HG02588 (cell line): ENCODE results near the gene NDUFB6.
"Not testable (repeated sequence)": the region's sequence is repeated elsewhere in the genome, so short reads cannot be mapped to it uniquely, and the experiment has no call there.

ENCODE experiments used
- ATAC-seq: cut with Tn5 transposase; IDR thresholded peaks from one replicate; pipeline ENCODE4 v1.9.1; 2021; ENCODE audit warnings: mild to moderate bottlenecking, moderate library complexity; ENCODE audit not compliant: unreplicated experiment

The NDUFB6 gene

GRCh38 chr9:32571969-32572899 lies 725 bp downstream of the NDUFB6 start:
- ATAC-seq: peak; percentile 87

DNA sequence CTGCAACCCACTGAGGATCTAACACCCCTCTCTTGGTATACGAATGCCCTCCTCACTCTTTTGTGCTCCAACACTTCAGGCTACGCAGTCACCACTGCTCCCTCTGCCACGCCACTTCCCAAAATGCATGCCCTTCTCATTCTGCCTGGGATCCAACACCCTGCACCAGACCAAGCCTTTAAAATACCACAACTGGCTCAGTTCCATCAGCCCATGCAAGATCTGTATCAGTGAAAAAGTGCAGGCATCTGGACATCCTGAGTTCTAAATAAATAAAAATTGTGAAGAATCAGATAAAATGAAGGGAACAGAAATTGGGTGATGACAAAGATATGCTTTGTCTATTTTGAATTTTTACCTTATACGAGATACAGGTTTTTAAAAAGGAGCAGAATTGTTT lies 2.7 kb downstream of the NDUFB6 start:
- ATAC-seq: no peak

DNA sequence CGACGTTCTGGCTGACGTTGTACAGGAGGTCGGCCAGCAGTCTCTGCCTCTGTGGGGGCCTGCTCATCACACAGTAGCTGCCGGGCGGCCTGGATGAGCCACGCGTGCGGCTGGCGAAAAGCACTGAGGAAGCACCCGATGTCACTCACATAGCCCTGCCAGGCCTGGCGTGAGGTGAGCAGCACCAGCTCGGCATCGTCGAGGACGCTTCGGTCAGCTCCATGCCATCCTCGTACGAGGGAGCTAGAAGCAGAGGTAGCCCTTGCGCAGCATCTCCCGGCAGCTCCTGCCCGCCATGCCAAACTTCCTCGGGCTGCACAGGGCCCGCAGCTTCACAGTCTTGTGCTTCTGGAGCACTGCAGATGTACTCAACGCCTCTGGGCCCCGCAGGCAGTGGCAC lies 6.2 kb downstream of the NDUFB6 start:
- no peak for ATAC-seq

DNA sequence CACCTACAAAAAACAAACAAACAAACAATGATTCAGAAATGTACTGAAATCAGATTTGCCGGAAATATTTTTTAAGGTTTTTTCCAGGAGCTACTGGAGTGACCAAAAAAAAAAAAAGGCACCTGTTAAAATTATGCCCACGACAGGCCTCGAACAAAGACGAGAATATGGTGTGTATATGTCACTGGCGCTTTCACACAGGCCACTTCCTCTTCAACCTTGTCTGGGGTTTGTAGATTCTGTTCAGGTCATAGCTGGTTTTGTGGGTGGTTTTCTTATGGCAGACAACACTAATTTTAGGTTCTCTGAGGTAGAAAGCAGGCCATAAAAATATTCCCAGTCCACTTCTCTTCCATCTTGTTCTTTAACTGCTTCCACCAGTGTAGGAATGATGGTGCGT lies 7.0 kb downstream of the NDUFB6 start:
- no peak for ATAC-seq

GRCh38 chr9:32558408-32558934 lies 14.5 kb downstream of the NDUFB6 start:
- no peak for ATAC-seq

DNA sequence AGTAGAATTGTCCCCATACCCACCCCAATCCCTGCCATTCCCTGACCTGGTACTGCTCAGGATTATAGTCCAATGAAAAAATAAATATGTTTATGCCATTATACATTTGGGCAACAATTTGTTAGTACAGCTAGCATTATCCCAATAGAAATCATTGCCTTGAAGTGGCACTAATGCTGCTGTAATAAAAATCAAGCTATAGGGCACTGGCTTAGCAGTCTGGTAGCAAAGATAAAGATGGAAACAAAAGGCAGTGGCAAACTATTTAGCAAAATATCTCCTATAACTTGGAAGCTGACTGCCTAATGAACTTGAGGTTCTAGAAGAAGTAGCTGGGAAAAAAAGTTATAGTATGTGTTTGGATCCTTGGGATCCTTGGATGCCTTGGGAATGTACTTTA lies 18.4 kb downstream of the NDUFB6 start:
- no peak for ATAC-seq

DNA sequence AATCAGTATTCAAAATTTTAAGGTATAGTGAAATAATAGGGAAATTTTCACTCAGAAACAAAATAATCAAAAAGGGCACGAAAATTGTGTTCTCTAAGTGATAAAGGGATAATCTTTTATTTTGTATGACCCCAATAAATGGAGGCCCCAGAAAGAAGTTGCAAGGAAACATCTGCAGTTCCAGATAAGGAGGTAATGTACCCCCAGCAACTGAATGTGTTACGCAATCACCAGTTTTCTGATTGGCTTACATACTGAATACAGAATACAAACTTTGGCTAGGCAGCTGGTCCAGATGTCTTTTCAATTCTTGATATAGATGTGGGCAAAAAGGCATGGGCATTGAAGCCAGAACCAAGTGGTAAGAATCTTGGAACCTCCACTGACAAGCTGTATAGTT lies 18.9 kb downstream of the NDUFB6 start:
- no peak for ATAC-seq

DNA sequence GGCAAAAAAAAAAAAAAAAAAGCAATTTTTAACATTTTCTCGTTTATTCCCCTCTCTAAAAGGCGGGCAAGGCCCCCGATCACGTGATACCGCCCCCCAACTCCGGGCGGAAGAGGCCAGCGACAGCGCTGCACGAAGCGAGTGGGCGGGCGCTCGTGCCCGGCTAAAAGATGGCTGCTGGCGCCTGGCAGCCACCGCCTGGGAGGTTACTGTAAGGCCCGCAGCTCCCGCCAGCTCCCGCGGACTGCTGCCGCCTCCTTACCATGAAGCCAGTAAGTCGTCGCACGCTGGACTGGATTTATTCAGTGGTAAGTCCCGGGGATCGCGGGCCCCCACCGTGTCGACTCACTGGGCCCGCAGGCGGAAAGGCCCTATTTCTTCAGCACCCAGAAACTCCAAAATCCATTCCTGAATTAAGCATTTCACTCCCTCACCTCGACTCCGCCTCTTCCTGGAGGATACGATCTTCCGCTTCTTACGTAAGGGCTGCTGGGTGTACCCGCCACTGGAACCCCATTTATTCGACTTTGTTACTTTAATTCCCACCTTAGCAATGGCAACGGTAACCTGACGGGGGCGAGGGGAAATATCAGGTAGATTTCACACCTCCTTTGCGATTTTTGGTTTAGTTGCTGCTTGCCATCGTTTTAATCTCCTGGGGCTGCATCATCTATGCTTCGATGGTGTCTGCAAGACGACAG lies 20.6 kb downstream of the NDUFB6 start, which contains the start of the genes SMIM27 and TOPORS:
Gene SMIM27, plus strand, starts transcription at position 156 of the 701 bp plus-strand sequence. Its CDS starts 108 bp downstream, at position 264.
Gene TOPORS, minus strand, starts transcription at position 415 of the 701 bp plus-strand sequence. Its CDS starts 150 bp downstream, at position 265.
- ATAC-seq: peak; percentile 75

- ATAC-seq: peak; percentile 2
These were observed 21.5 kb downstream of the NDUFB6 start for GRCh38 chr9:32551276-32552051.

GRCh38 chr9:32550562-32551275 lies 22.2 kb downstream of the NDUFB6 start:
- ATAC-seq: peak; percentile 66

DNA sequence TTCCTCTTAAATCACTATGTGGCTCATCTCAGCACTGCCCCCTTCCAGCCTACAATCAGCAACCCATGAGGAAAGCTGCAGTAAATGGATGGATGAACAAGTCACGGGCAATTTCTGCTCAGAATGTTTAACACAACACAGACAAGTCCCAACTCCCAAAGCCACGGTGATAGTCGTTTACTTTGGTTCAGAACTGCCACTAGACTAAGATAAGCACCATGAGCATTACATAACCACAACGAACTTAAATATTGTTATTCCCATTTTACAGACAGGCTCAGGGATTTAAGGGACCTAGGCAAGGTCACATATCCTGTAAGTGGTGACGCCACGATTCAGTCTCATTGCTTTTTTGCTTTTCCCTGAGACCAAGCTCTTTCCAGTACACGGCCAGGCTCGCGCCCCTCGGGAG lies 22.8 kb downstream of the NDUFB6 start:
- no peak for ATAC-seq

GRCh38 chr9:32548213-32548612 lies 24.7 kb downstream of the NDUFB6 start:
- not testable (repeated sequence) for ATAC-seq

GRCh38 chr9:32545884-32546283 lies 27.1 kb downstream of the NDUFB6 start:
- ATAC-seq: no peak

DNA sequence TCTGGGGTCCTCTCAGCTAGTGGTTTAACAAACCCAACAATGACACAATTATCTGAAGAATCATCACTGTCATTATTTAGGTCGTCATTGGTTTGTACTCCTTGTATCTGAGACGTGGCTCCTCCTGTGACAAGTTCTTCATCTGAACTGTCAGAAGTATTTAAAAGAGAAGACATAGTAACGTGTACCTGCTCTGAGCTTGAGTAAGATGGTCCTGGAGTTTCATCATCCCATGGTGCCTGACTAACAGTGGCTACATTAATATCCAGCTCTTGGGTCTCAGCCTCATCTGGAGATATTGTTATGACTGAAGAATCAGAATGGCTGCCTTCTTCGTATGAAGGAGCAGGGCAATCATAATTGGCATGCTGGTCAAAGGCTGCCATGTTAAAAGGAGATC lies 29.9 kb downstream of the NDUFB6 start:
- no peak for ATAC-seq

DNA sequence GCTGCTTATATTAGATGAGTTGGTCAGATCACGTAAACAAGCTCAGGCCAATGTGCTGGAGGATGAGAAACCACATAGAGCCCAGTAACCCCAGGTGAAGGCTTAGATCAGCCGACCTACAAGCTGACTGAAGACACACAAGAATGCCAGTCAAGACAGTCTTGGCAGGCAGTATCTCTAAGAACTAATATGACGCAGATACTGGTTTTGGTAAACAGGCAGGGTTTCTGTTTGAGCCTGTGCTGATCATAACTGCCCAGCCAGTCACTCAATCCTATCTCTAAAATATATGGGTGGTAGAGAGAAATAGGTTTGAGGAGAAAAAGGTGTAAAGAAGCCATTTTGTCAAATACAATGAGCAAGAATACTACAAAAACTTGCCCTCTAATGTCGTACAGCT lies 39.1 kb downstream of the NDUFB6 start:
- no peak for ATAC-seq

- ATAC-seq: no peak
These were observed 39.6 kb downstream of the NDUFB6 start for GRCh38 chr9:32533336-32533735.

GRCh38 chr9:32526707-32527048 lies 46.3 kb downstream of the NDUFB6 start:
- no peak for ATAC-seq

DNA sequence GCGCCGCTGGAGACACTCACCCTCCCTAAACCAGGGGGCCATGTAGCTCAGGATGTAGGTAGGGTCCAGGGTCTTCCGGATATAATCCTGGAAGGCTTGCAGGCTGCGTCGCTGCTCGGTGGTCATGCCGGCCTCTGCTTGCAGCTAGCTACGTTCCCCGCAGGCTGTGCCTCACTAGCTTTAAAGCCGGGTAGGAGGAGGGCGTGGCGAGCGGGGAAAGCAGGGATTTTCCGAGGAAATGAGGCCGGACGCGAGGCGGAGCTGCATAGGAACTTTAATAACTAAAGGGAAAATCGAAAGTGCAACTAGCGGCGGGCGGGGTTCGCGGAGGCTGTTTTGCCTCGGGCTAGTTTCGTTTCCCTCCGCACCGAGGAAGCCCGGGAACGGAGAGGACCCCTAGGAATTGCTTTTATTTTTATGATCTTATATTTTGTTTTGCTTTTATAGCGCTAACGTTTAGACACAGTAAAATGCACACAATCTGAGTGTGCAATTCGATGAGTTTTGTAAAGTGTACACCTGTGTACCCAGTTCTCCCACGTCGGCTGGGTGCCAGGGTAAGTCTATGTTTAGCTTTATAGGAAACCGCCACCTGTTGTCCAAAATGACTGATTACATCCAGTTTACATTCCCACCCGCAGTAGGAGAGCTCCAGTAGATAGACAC lies 46.8 kb downstream of the NDUFB6 start, which contains the start of gene RIGI:
Gene RIGI, minus strand, starts transcription at position 156 of the 666 bp plus-strand sequence. Its CDS starts 30 bp downstream, at position 126.
- ATAC-seq: peak; percentile 67

DNA sequence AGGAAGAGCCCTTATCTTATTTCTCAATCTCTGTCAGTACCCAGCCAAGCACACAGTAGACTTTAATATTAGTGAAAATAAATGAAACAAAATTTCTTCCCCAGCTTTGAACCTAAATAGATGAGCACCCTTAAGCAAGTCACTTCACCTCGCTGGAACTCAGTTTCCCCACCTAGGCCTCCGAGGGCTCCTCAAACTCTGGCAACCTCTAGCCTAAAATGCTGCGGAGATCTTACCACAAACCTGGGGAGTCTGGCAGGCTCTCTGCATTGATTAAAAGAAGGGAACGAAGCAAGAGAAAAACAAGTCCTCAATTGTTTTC lies 47.3 kb downstream of the NDUFB6 start:
- no peak for ATAC-seq
